KOPT-K1 (cell line): ENCODE data around the gene RAP1GAP.

Experiments
- H3K27ac ChIP-seq: fragments of 200-600 bp; sonication (generic); 2 replicates; pipeline ENCODE4 v1.5.1; 2016; ENCODE audit warnings: antibody characterized with exemption, mild to moderate bottlenecking, low read depth, low read length; ENCODE audit not compliant: poor library complexity, severe bottlenecking
- H3K36me3 ChIP-seq: fragments of 200-600 bp; sonication (generic); 2 replicates; pipeline ENCODE4 v1.5.1; 2017; ENCODE audit warnings: antibody characterized with exemption, mild to moderate bottlenecking, low read length, moderate library complexity; ENCODE audit not compliant: insufficient read depth
- H3K9me3 ChIP-seq: fragments of 200-600 bp; sonication (generic); 2 replicates; pipeline ENCODE4 v1.5.1; 2017; ENCODE audit warnings: antibody characterized with exemption, low read length, mild to moderate bottlenecking; ENCODE audit not compliant: insufficient read depth, poor library complexity, severe bottlenecking

RAP1GAP gene

DNA sequence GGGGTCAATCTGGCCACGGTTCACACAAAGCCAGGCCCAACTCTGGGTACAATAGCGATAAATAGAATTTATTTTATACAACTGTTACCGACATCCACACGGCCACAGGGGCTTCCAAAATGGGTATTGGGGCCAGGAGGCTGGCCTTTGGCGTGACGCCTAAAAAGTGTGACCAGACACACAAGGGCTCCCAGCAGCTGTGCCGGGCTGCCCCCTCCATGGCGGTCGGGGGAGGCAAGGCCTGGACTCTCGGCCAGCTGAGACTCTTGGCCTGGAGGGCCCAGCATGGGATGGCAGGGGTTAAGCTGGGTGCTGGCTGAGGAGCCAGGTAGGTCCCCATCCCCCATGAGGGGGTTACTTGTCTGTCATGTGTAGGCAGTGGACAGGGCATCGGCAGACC, 73.0 kb downstream of the RAP1GAP start:
- Histone ChIP-seq H3K27ac (no peak overlapping the region), H3K36me3 (peaks cover 48% of the 10 kb centered on the region; the same call in 1 of the 2 replicates), H3K9me3 (no peaks in the 10 kb centered on the region)

DNA sequence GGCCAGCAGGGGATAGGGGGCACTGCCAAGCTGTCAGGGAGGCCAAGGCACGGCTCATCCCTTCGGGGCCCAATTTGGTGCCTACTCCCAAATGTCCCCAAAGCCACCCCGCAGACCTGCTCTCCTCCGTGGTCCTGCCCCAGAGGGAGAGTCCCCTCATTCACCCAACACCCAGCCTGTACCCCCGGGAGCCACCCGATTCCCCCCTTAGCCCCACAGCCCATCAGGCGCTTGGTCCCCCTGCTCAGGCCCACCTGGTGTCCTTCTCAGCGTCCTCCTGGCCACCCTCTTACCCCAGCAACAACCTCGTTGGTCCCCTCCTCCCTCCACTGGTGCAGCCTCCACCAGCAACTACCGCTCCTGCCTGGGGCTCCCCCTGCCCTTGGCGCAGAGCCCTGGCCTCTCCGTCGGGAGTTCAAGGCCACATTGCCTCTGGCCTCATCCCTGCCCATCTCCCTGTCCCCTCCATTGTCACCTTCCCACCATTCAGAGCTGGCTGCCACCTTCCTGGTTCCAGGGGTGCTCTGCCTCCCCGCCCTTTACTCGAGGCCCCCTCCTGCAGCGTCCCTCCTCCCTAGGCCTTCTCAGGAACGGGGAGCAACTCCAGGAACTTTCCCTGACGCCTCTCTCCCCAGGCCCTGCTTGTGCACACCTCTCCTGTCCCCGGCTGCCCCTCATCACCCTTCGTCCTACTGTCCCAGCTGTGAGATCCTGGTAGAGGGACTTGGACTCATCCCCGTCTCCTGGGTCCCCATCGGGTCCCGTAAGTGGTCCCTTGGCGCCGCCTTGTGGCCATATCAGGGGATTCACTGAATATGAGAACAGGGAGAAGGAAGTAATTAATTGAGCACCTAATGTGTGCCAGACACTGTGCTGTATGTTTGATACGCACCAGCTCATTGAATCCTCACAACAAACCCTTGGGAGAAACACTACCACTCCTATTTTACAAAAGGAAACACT, 73.9 kb downstream of the RAP1GAP start:
- no peak overlapping the region for H3K27ac ChIP-seq
- H3K36me3 ChIP-seq = peaks cover 44% of the 10 kb centered on the region; the same call in 1 of the 2 replicates
- no peaks in the 10 kb centered on the region for H3K9me3 ChIP-seq

DNA sequence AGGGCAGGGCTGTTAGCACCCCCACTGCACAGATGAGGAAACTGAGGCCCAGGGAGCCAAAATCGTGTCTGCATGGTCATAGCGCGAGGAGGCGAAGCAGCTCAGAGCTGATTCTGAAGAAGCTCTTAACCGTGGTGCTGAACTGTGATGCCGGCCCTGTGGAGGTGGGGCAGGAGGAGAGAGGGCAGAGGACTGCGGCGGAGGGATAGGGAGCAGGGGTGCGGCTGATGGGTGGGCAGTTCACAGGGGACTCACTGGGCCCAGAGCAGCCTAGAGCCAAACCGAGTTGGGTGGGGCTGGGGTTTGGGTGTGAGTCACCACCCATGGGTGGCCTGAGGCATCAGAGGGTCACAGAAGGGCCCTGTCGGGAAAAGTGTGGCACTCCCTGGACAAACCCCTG, 74.7 kb downstream of the RAP1GAP start:
- no peaks in the 10 kb centered on the region for H3K9me3 ChIP-seq
- peaks cover 43% of the 10 kb centered on the region; the same call in 1 of the 2 replicates for H3K36me3 ChIP-seq
- no peak overlapping the region for H3K27ac ChIP-seq

DNA sequence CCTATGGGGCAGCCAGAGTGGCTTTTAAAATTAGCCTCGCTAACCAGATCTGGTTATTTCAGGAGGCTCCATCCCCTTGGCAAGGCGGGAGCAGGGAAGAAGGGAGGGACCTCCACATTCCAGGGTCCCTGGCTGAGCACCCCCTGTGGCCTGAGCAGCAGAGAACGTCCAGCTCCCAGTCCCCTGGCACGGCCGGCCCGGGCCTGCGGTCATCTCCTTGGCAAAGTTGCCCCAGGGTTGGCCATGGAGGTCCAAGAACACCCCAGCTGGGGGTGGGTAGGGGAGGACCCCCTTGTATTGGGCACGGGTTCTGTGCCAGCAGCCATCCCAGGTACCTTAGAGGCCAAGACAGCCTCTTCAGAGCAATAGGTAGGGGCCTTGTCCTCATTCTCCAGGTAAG, 75.9 kb downstream of the RAP1GAP start:
- no peak overlapping the region for H3K27ac ChIP-seq
- H3K36me3 ChIP-seq = peaks cover 30% of the 10 kb centered on the region; the same call in 1 of the 2 replicates
- no peaks in the 10 kb centered on the region for H3K9me3 ChIP-seq

DNA sequence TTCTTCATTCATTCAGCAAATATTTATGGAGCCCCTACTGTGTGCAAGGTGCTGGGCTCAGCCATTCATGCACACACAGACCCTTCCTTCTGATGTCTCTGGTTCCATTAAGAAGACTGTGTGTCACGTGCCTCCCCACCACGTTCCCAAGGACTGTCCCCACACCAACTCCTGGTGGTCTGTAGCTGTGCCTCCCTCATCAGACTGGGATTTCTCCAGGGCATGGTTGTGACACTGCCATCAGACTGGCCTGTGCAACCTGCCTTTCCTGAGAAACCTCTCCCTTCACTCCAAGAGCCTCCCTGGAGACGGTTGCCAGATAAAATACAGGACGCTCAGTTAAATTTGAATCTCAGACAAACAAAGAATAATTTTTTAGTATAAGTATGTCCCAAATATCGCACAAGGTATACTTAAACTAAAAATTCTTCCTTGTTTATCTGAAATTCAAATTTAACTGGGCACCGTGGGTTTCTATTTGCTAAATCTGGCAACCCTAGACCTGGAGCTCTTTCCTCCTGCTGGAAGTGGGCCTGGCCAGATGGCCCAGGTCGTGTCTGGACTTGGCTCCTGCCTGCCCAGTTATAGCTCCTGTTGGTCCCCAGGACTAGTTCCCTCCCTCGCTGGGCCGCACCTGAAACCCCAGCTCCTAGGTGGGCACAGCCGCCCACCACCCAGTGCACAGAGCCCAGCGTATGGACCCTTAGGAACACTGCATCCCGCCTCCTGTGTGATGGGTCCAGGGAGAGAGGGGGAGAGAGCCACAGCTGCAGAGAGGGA, 76.9 kb downstream of the RAP1GAP start:
- H3K27ac ChIP-seq = no peak overlapping the region
- H3K36me3 ChIP-seq = peaks cover 23% of the 10 kb centered on the region; the same call in 1 of the 2 replicates
- no peaks in the 10 kb centered on the region for H3K9me3 ChIP-seq

DNA sequence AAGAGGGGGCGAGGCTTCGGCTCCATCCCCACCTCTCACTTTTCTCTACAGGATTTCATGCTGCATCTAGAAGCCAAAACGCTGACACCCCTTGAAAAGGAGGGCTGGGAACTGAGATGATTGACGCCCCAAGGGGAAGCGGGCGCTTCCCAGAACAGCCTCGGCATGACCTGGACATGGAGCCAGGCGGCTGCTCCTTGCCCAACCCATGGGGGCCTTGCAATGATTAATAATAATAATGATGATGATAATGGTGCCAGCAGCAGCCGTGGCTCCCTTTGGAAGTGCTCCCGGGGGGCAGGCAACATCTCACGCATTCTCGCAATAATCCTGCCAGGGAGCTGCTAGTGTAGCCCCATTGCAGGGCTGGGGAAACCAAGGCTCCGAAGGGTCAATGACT, 78.2 kb downstream of the RAP1GAP start:
- peaks cover 10% of the 10 kb centered on the region; the same call in 1 of the 2 replicates for H3K36me3 ChIP-seq
- H3K27ac ChIP-seq = no peak overlapping the region

DNA sequence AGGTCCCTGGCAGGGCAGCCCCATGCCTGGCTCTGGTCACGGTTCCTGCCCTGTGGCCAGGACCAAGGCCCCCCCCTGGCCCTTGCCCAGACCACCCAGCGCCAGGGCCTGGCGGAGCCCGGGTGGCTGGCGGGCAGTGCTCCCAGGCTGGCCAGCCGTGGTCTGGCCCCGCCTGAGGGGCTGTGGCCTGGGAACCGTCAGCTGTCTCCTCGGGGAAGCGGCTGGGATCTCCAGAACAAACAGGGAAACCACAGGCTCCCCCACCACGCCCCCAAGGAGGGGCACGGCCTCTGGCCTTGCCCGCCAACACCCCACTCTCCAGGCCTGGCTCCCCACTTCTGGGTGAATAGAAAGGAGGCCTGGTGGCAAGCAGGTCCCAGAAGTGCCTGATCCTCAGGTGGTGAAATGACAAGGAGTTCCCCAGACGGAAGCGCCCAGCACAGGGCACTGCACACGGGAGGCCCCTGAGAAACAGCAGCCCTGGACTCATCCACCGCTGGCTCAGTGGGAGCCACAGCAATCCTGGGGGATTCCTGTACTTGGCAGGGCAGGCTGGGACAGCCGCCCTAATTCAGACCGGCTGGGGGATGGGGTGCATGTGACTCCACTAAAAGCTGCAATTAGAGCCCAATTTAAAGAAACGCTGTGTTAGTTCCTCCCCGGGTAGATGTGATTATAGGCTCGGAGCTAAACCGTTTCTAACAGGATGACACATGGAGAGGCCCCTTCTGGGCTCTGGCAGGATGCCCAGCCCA, 78.9 kb downstream of the RAP1GAP start:
- H3K9me3 ChIP-seq = no peaks in the 10 kb centered on the region
- H3K36me3 ChIP-seq = peaks cover 4% of the 10 kb centered on the region; the same call in 1 of the 2 replicates
- H3K27ac ChIP-seq = no peak overlapping the region

More for the DNA sequence above, 78.2 kb downstream of the RAP1GAP start:
- H3K9me3 ChIP-seq = no peaks in the 10 kb centered on the region

DNA sequence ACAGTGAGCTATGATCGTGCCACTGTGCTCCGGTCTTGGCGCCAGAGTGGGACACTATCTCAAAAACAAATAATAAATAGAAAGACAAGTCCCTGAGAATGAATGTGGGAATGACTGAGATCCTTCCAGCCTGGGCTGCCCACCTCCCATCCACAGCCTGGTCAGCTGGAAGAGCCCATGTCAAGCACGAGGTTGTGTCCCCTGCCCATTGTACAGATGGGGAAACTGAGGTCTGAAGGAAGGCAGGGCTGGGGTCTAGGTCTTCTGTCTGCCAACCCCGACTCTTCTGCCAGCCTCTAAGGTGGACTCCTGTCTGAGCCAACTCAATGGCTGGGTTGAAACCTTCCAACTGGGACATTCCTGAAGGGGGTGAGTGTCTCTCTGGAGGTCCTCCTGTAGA, 79.5 kb downstream of the RAP1GAP start:
- no peak overlapping the region for H3K27ac ChIP-seq
- H3K9me3 ChIP-seq = no peaks in the 10 kb centered on the region

DNA sequence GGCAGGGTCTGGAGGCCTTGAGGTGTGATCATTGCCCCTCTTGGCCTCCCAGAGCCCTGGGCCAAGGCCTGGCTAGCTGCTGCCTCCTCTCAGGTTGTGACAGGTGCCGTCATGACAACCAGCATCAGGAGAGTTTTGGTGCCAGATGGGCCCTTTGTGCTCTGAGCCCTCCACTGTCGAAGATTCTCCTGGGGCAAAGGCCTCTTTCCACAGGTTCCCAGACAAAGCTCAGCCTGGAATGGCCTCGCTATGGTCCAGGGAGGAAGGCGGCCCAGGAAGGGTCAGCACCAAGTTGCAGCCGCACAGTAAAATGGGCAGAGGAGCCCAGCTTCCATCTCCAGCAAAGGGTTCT, 81.6 kb downstream of the RAP1GAP start:
- no peaks in the 10 kb centered on the region for H3K9me3 ChIP-seq
- H3K36me3 ChIP-seq = no peaks in the 10 kb centered on the region
- no peak overlapping the region for H3K27ac ChIP-seq

More for the DNA sequence above, 79.5 kb downstream of the RAP1GAP start:
- H3K36me3 ChIP-seq = no peaks in the 10 kb centered on the region

DNA sequence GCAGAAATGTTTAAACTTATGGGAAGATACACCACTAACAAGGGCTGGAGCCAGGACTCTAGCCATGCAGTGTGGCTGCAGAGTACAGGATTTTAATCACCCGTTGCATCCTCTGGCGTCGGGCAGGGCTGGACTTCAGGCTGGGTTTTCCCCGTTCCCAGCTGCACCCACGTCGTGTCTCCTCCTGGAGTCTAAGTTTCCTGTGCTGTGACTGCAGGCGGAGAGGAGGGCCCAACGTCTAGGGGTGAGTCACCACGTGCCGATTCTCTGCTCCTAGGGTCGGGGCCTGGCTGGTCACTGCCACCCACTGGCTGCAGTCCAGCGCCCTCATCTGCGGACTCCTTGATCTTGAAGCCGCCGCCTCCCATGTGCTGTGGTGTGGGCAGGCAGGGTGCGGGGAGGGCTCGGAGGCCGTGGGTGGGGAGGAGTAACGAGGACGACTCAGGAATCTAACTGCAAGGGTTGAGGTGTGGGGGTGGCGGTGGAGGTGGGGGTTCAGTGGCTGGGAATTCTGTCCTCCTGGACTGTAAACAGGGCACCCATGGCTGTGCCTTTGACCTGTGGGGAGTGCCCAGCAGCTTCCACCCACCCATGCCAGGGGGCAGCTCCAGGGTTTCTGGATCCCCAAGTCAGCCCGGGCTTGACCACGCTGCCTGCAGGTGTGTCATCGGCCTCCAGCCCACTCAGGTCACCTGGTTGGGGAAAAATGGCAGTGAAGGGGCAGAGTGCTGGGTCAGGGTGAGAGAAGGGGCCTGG, 82.1 kb downstream of the RAP1GAP start:
- no peak overlapping the region for H3K27ac ChIP-seq
- H3K36me3 ChIP-seq = no peaks in the 10 kb centered on the region
- H3K9me3 ChIP-seq = no peaks in the 10 kb centered on the region

DNA sequence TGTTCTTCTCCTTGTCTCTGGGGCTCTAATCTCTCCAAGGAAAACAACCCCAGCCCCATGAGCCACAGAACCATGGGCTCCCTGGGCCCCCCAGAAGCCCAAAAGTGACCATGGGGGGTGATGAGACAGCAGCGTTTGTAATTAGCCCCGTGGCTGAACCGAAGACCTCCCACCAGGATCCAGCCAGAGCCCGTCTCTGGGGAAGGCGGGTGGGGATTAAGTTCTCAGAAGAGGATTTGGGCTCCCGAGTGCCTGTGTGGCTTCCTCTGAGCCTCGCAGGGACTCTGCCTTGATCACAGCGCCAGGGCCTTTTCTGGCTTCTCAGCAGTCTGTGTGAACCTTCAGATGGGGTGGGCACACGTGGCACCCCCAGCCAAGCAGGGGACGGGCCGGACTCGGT, 82.9 kb downstream of the RAP1GAP start:
- H3K36me3 ChIP-seq = no peaks in the 10 kb centered on the region
- no peak overlapping the region for H3K27ac ChIP-seq
- no peaks in the 10 kb centered on the region for H3K9me3 ChIP-seq

DNA sequence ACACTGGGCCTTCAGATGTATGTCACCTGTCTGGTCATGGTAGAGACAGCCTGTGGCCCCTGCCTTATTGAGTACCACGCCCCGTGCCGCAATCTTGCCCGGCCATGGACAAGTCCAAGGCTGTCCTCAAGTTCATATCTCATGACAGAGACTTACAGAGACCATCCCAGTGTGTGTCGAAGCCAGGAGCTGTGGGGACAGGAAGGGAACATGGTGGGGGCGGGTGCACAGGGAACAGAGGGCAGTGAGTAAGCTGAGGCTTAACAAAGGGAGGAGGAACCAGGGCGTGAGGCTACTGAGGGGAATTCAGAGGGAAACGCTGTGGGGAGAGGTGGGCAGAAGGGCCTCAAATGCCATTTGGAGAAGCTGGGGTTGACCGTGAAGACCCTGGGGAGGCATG, 84.1 kb downstream of the RAP1GAP start:
- no peaks in the 10 kb centered on the region for H3K9me3 ChIP-seq
- H3K36me3 ChIP-seq = no peaks in the 10 kb centered on the region
- no peak overlapping the region for H3K27ac ChIP-seq

DNA sequence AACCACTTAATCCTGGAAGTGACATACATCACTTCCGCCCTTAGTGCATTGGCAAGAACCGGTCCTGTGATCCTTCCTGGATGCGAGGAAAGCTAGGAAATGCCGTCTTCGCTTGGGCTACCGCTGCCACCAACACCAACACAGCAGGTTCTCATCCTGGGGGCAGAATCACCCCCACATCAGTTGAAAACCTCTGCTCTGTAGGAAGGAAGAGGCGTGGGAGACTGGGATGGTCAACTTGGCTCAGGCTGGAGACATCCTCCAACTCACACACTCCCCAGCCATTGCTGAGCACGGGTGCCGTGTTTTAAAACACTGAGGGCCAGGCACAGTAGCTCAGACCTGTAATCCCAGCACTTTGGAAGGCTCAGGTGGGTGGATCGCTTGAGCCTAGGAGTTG, 85.1 kb downstream of the RAP1GAP start:
- no peaks in the 10 kb centered on the region for H3K9me3 ChIP-seq
- no peaks in the 10 kb centered on the region for H3K36me3 ChIP-seq
- no peak overlapping the region for H3K27ac ChIP-seq

DNA sequence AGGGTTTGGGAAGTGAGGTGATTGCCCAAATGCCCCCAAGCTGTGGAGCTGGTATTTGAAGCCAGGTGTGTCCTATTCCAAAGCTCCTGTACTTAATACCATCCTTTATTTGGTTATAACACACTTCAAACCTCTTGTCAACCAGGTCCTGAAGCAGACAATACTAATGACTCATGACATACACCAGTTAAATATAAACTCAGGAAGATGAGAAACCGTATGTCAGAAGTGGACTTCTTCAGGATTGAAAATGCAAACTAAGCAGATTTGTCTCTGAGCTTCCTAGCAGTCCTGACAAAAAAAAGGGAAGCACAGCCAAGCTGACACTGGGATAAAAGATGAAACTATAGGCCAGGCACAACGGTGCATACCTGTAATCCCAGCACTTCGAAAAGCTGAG, 89.4 kb downstream of the RAP1GAP start:
- H3K36me3 ChIP-seq = no peaks in the 10 kb centered on the region
- no peak overlapping the region for H3K27ac ChIP-seq
- no peaks in the 10 kb centered on the region for H3K9me3 ChIP-seq
